ENCODE results near the gene CCDC85A.

DNA sequence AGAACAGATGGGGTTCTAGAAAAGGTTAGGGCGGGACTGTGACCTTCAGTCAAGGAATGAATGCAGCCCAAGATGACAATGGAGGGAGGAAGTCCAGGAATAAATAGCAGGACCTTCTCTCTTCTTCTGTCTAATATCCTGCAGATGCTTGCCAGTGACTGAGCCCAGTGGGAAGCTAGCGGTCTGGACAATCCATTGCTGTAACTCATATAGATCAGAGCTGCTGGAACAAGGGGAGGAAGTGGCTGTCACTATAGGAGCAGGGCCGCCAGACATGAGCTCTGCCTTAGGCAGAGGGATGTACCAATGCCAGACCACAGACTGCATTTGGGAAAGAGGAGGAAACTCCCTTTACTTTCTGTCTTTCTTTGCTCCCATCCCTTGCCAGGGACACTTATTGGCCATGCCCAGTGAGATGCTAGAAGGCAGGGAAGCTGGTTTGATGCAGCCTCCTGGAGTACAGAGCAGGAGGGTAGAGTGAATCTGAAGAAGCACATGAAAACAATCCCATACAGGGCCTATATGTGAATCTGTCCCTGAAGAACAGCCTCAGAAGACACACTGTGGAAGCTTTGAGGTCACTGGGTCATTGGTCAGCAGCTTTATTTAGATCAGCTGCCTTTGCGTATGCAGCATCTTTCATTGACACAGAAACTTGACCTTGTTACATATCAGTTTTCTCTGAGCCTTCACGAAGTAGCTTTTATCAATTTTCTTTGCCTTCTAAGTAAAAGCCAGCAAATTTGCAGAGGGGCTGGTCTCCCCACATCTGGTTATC, 65.4 kb downstream of the CCDC85A start:
- TF ChIP-seq, protein P1, sequence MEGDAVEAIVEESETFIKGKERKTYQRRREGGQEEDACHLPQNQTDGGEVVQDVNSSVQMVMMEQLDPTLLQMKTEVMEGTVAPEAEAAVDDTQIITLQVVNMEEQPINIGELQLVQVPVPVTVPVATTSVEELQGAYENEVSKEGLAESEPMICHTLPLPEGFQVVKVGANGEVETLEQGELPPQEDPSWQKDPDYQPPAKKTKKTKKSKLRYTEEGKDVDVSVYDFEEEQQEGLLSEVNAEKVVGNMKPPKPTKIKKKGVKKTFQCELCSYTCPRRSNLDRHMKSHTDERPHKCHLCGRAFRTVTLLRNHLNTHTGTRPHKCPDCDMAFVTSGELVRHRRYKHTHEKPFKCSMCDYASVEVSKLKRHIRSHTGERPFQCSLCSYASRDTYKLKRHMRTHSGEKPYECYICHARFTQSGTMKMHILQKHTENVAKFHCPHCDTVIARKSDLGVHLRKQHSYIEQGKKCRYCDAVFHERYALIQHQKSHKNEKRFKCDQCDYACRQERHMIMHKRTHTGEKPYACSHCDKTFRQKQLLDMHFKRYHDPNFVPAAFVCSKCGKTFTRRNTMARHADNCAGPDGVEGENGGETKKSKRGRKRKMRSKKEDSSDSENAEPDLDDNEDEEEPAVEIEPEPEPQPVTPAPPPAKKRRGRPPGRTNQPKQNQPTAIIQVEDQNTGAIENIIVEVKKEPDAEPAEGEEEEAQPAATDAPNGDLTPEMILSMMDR (IDR thresholded peaks at IDR 0.05), result no peak
- TF ChIP-seq POLR2AphosphoS5 (IDR thresholded peaks at IDR 0.05) (no peak), POLR2A (IDR thresholded peaks at IDR 0.05) (no peak)

Measured in transverse colon (tissue), 4 donors.